Stimulated activated CD4-positive, alpha-beta T cell treated with anti-CD3 and anti-CD28 coated beads, TNF-alpha, amount 100 ng/mL, for 48 hours (primary cell): ENCODE data around the gene XXYLT1.
"Not testable (repeated sequence)": the region's sequence is repeated elsewhere in the genome, so short reads cannot be mapped to it uniquely, and the experiment has no call there.

ENCODE experiments used
- DNase-seq, 3 donors: peaks; one replicate each; pipeline ENCODE4 v3.0.0-alpha.2; 2020; ENCODE audit warnings: low read depth in 3 of 3

The XXYLT1 gene

DNA sequence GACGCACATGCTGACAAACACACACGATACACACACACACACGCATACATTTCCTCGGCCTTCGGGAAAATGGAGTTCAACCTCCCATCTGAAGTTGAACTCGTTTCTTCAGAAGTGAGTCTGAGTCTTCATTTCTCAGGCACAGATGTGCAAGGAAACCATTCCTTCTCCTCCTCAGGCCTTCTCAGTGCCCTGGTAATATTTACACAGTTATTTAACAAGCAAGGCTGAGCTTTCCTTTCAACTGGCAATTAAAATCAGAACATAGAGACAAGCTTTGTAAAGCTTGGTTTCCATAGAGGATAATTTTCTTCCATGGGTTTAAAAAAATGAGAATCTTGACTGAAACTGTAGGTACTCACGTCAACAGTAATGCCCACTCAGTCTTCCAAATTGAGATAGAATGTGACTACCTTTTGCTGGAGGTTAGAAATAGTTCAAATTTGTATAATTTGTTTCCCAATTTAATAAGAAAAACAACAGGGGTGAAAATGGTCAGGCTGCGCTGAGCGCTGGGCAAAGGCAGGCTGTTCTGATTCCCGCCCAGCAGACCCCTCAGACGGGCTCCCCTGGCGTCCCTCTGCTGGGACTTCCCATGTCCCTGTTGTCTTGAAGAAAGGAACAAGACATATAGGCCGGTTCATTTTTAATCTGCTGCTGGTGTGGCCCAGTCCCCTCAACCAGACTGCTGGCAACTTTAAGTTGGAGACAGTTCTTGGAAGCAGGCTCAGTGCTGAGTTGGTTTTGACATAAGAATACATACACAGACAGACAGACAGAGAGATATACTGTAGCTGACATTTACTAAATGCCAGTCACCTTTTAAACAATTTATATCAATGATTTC lies 174.3 kb downstream of the XXYLT1 start:
- no peak for DNase-seq

- no peak for DNase-seq
Observed at GRCh38 chr3:195096053-195096452, 174.9 kb downstream of the XXYLT1 start.

- DNase-seq: no peak
Observed at GRCh38 chr3:195095704-195096036, 175.3 kb downstream of the XXYLT1 start.

DNA sequence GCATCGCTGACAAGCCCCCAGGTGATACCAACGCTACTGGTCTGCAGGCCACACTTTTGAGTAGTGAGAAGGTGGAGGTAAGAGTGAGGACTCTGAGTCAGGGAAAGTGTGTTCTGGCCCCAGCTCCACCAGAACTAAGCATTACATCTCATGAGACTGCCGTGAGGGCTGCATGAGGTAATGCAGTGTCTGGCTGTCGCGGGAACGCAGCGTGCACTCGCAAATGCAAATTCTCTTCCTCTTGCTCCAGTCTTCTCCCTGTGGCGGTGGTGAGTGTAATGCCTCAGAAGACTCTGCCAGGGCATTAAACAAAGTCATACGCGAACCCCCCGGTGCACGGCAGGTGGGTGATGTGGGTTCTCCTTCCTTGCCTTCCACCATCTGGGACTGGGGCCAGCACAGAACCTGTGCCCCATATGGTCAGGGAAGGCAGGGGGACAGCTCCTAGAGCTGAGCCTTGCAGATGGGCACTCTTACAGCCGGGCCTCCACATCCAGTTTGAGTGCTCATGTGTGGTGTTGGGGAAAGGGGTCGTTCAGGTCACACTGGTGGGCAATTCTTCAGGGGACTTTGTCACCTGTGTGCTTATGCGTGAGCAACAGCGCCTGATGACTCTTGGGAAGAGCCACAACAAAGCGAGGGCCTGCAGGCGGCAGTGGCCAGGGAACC lies 175.8 kb downstream of the XXYLT1 start:
- no peak for DNase-seq

DNA sequence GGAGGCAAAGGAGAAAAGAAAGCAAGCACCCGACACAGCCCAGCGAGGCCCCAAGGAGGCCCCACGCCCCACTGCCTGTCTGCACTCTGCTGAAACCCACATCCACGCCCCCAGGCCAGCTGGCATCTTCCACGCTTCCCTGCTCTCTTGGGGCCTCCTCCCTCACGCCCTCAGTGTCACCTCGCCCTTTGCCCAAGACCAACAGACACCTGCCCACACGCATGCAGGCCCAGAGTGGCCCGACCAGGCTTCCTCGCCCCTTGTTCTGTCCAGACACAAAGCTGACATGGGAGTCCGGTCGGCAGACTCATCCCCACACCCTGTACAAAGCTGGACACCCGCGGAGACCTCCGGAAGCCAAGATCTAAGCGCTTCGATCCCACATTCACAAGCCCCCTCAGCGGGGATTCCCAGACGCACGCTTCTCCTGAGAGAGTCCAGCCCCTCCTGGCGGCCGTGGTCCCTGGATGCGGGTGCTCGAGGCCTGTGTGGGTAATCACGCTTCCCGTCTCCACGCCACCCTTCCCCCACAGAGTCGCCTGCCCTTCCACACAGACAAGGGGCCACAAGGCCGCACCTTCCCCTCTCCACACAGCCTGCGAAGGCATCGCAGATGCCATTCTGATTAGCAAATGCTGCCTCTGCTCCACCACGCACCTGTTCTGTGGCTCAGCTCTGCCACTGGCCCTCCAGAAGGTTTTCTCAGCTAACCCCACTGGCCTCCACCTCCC lies 176.6 kb downstream of the XXYLT1 start:
- DNase-seq: no peak

GRCh38 chr3:195093731-195094130 lies 177.2 kb downstream of the XXYLT1 start:
- DNase-seq: no peak

- not testable (repeated sequence) for DNase-seq
Observed at GRCh38 chr3:195087840-195088601, 182.9 kb downstream of the XXYLT1 start.

- DNase-seq: no peak
Observed at GRCh38 chr3:195087328-195087727, 183.6 kb downstream of the XXYLT1 start.

DNA sequence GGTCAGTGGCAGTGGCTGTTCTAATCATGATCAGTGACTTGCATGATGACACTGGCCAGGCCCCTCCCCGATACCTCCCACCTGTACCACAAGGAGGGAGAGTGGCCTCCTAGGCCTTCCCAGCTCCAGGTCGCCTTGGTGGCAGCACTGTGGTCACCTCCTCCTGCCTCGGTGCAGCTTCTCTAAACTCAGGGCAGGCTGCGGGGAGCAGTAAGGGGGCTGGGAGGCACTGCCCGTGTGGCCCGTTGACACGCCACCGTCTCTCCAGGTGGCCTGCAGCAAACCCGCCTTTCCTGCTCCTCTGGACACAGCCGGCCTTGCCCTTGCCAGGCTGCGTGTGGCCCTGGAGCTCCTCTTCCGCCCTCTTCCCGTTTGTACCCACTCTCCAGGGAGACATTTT lies 184.1 kb downstream of the XXYLT1 start:
- DNase-seq: no peak

- DNase-seq: no peak
Observed at GRCh38 chr3:195086341-195086740, 184.6 kb downstream of the XXYLT1 start.

- no peak for DNase-seq
Observed at GRCh38 chr3:195085356-195086130, 185.4 kb downstream of the XXYLT1 start.

- no peak for DNase-seq
Observed at GRCh38 chr3:195084746-195085145, 186.2 kb downstream of the XXYLT1 start.

DNA sequence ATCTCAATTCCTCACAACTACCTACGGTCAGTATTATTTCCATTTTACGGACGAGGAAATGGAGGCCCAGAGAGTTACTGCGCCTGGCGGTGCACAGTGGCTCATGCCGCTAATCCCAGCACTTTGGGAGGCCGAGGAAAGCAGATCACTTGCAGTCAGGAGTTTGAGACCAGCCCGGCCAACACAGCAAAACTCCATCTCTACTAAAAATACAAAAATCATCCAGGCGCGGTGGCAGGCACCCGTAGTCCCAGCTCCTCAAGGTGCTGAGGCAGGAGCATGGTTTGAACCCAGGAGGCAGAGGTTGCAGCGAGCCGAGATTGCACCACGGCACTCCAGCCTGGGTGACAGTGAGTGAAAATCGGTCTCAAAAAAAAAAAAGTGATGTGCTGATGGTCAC lies 187.3 kb downstream of the XXYLT1 start:
- no peak for DNase-seq

DNA sequence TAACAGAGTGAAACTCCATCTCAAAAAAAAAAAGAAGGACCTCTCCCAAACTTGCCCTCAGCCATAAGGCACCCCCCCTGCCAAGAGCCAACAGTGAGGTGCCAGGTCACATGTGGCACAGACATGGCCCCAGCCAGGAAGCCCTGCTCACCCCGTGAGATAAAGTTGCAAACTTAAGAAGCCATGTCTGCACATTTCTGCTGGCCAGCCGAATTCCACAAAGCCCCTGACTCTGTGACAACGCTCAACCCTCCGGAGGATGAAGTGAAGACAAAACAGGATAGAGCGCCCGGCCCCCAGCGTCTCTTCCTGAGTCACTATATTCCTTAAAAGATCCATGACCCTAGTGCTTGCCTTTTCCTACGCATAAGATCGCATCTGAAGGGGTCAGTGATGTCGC lies 188.1 kb downstream of the XXYLT1 start:
- no peak for DNase-seq

- DNase-seq: no peak
Observed at GRCh38 chr3:195081242-195081963, 189.6 kb downstream of the XXYLT1 start.

- DNase-seq: no peak
Observed at GRCh38 chr3:195080571-195081151, 190.3 kb downstream of the XXYLT1 start.

GRCh38 chr3:195080125-195080524 lies 190.8 kb downstream of the XXYLT1 start:
- DNase-seq: no peak

DNA sequence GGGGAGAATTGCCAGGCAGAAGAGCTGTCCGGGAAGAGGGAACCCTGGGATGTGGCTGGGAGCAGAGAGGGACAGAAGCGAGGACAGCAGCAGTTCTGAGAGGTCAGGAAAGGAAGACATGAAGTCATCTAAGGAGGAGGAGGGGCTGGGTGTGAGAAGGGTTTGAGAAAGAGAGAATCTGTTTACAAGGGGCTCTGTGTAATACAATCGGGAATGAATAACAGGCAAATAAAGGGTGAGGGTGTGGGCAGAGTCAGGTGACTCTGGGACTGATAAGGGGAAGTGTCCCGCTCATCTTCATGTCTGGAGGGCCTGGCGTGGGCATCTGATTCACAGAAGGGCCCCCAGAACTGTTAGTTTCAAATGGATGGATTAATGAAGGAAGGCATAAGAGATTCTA lies 191.3 kb downstream of the XXYLT1 start:
- DNase-seq: no peak

DNA sequence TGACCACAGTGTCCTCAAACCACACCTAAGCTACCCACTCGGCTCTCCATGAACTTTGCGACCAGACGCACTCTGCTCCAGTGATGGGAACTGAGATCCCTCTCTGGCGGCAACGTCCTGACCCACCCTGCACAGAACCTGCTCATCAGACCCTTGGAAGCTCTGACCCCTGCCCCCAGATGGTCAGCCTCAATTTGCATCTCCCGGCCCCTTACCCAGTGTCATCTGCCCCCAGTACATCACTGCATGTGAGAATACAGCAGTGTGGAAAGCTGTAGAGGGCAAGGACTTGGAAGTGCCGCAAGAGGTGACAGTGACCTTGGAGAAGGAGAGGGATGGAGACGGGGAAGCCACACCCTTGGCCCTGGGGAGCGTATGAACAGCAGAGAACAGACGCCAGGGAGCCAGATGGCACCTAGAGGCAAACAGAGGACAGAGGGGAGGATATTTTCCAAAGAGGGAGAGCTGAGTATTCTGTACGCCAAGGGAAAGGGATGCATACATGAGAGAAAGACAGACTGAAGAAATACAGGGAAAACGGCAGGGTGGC lies 192.0 kb downstream of the XXYLT1 start:
- no peak for DNase-seq
